CD4-positive, alpha-beta T cell treated with Interleukin-17A for 4 hours (primary cell): ENCODE results near the gene PHF21B.
"Not testable (repeated sequence)": the region's sequence is repeated elsewhere in the genome, so short reads cannot be mapped to it uniquely, and the experiment has no call there.

Experiments
- DNase-seq: peaks from one replicate; pipeline ENCODE4 v3.0.0-alpha.2; 2020; ENCODE audit warnings: mixed read lengths

Gene PHF21B

DNA sequence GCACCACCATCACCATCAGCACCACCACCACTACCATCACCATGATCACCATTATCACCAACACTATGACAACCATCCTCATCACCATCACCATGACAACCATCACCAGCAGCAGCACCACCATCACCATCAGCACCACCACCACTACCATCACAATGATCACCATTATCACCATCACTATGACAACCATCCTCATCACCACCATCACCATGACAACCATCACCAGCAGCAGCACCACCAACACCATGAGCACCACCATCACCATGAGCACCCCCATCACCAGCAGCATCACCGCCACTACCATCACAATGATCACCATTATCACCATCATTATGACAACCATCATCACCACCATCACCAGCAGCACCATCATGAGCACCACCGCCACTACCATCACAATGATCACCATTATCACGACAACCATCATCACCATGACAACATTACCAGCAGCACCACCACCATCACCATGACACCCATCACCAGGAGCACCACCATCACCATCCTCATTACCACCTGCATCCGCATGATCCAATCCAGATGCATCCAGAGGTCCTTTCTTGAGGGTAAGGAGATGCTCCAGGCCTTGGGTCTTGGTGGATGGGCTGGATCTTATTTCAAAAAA is 23.8 kb downstream of the PHF21B start:
- DNase-seq = no peak

DNA sequence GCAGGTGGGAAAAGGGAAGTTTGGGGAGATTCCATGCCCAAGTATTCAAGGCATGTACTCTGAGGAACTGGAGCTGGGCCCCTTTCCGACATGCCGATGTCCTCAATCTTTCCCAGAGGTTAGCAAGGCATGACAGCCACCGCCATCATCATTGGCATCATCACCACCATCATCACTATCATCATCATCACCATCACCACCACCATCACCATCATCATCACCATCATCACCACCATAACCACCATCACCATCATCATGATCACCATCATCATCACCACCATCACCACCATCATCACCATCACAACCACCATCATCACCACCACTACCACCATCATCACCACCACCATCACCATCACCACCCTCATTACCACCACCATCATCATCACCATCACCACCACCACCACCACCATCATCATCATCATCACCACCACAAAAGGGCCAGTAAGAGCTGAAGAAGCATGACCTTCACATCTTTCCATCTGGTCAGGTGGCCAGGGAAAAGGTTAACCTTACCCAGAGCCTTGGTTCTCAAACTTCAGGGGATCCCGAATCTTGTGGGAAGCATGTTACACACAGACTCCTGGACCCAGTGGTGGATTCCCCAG is 25.8 kb downstream of the PHF21B start:
- DNase-seq = no peak

DNA sequence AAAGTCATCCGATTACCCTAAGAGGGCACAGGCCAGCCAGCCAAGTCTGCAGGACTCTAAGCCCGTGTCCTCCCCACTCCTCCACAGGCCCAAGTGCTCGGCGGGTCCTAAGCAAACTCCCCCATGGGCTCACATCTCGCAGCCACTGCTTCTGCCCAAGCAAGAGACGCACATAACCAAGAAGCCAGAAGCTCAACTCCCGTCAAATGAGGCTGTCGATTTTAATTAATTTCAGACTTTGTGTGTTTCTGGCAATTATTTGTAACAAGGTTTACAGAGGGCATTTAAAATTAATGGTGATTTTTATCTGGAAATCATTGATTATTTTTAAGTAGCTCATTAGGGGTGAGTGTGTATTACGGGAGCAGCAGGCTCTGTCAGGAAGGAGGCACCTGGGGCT is 27.4 kb downstream of the PHF21B start:
- no peak for DNase-seq

DNA sequence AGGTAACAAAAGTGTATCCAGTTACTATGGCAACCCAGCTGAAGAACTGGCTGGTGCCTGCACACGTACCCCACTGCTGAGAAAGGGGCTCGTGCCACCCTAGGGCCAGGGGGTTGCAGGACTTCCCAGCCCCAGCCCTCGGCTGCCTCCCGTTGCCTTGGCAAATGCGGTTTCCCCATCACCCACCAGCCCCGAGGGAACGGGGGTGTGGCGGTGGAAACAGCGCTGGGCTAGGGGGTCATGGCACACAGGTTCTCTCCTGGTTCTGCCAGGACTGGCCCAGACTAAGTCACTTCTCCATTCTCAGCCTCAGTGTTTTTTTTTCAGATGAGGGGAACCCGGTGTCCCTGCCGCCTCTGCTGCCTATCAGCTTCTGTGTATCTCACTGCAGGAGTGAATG is 27.9 kb downstream of the PHF21B start:
- DNase-seq = no peak

DNA sequence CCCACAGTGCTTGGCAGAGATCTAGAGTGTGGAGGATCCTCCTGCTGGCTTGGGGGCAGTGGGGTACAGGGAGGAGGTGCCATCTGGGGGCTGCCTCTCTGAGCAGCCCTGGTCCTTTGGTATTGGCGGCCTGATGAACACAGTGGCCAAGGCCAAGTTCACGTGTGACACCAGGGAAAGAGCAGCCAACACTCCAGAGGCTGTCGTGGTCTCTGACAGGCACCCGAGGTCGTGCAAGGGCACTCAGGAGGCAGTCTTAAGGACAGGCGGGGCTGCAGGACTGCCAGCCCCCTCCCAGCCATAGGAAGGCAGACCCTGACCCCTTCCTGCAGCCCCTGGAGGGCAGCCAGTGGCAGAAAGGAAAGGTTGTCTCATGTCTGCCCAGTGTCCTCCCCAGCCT is 30.7 kb downstream of the PHF21B start:
- no peak for DNase-seq

- DNase-seq = peak; percentile 29
Measured at GRCh38 chr22:44975427-44976262, 34.2 kb downstream of the PHF21B start.

DNA sequence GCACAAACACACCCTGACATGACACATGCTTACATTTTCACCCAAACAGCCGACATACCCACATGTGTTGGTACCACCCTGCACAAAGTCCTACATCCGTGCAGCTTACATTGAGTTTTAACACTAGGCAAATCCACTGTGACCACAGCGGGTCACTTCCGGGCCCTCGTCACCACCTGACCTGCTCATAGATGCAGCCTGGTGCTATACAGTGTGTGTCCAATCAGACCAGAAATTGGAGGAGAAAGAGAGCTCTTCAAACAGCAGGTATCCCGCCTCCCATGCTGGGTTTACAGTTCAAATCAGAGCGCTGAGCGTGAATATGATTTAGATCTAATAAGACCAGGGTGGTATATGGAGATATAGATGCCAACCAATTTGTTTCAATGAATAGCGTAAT is 35.4 kb downstream of the PHF21B start:
- no peak for DNase-seq

GRCh38 chr22:44973829-44974228 is 36.0 kb downstream of the PHF21B start:
- no peak for DNase-seq

DNA sequence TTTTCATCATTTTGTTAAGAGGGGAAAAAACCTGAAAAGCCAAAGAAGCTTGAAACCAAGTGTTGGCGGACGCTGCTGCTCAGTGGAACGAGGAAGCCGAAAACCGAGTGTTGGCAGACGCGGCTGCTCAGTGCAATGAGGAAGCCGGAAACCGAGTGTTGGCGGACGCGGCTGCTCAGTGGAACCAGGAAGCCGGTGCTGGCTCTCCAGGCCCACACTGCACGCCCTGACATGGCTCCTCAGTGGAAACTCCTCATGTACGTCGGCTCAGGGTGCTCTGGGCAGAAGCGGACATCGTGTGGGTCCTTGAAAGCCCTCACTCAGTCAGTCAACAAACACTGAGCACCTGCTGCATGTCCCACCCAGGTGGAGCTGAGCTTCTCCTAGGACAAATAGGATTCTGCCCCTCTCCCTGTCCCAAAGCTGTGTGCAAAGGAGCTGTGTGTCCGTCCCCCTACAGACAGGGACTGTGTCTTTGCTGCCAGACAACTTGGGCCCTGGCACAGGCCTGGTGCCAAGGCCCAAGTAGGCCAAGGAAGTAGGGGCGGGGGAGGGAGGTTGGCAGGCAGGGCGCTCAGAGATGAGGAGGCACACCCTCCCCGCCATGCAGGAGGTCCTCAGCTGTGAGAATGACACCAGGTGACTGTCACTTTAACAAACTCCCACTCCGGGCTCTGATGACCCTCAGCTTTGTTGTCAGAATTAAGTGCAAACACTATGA is 37.3 kb downstream of the PHF21B start:
- DNase-seq = no peak

- no peak for DNase-seq
Measured at GRCh38 chr22:44971651-44972362, 38.0 kb downstream of the PHF21B start.

- DNase-seq = no peak
Measured at GRCh38 chr22:44970291-44970690, 39.5 kb downstream of the PHF21B start.

DNA sequence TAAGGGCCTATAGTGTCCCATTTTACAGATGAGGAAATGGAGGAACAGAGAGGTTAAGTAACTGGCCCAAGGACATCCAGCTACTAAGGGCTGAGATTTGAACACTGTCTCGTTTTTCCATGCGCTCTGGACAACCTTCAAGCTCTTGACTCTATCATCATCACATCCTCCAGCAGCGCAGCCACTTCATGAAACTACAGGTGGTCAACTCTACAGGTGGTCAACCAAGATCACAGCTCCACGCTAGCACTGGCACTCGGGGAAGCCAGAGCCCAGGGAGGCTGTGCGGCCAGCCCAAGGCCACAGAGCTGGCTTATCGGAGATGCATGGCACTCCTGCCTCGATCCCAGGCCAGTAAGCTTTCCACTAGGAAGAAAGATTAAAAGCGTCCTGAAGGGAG is 40.0 kb downstream of the PHF21B start:
- DNase-seq = no peak

- DNase-seq = no peak
Measured at GRCh38 chr22:44968736-44969135, 41.1 kb downstream of the PHF21B start.

DNA sequence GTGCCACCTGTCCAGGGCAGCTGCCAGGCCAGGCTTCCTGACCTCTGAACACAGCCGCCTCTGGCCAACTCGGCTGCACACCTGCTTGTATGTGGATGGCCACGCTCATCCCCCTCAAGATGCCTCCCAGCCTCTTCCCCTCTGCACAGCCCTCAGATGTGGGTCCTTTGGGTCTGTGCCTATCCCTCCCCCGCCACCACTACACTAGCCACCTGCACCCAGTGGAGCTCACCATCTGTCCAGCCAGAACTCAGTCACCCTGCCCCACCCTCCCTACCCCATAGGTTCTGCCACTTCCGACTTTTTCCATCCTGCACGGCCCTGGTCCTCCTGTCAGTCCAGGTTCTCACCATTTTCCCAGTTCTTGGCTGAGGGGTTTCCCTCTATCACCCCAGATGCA is 44.6 kb downstream of the PHF21B start:
- DNase-seq = no peak

- DNase-seq = no peak
Measured at GRCh38 chr22:44964722-44965078, 45.1 kb downstream of the PHF21B start.

- DNase-seq = no peak
Measured at GRCh38 chr22:44963832-44964721, 45.7 kb downstream of the PHF21B start.

GRCh38 chr22:44962741-44963454 is 46.9 kb downstream of the PHF21B start:
- no peak for DNase-seq

DNA sequence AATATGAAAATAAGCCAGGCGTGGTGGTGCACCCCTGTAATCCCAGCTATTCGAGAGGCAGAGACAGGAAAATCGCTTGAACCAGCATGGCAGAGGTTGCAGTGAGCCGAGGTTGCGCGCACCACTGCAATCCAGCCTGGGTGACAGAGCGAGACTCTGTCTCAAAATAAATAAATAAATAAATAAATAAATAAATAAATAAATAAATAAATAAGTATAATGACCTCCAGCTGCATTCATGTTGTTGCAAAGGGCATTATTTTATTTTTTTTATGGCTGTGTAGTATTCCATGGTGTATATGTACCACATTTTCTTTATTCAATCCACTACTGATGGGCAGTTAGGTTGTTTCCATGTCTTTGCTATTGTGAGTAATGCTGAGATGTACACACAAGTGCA is 48.1 kb downstream of the PHF21B start:
- not testable (repeated sequence) for DNase-seq

DNA sequence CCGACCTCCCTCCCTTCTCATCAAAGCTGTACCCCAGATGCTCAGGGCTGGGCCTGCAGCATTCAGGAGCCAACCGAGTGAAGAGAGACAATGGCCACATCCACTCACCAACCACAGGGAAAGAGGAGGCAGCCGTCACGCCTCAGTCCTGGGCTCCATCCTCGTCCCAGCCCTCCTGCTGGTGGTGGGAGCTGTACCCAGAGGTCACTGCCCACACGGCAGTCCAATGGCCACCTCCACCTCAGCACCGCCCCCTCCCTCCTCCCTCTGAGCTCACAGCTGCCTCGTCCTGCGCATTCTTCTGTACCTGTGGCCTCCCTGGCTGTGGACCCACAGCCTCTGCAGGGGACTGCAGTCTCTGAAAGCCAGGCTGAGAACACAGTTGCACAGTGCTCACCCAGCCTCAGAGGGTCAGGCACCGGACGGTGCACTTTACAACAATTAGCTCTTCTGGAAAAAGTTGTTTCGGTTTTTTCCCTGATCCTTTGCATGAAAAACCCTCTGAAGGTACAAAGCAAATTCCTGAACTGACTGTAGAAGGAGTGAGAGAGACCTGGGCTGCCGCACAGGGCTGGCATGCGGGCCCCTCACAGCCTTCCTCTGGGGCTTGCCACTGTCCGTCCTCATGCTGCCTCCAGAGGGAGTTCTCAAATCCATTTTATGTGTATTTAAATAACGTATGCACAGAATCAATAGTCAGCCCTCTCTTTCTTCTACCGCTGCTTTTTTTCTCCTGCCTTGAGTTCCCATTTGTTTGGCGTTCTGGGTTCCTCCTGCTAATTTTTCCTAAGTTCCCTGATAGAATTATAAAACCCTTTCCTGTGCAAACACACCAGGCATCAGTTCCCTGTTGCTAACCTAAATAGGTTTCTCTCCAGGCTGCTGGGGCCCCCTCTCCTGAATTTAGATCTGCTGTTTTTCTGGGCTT is 52.7 kb downstream of the PHF21B start:
- no peak for DNase-seq

DNA sequence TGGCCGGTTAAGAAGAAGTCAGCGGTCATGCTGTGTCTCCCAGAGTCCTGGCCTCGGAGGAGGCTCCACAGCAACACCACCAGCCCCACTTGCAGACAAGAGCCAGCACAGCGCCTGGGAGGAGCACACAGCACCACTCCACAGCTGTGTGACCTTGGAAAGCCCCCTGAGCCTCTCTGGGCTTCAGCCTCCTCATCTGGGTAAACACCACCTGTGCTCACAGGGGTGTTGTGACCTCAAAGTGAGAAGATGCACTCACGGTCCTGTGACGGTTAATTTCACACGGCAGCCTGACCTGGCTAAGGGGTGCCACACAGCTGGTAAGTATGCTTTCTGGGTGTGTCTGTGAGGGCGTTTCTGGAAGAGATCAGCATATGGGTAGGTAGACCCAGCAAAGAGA is 54.7 kb downstream of the PHF21B start:
- no peak for DNase-seq
